Endothelial cell of umbilical vein (primary cell): Measurements from ENCODE around the gene GJB2. TPM values are rescaled to one million over a fixed set of nuclear protein-coding genes. Genes with fewer than 3 reads are reported as not detected.

Experiments used
- BruUV-seq: library from RNA; stranded (reverse); fragments of 400-500 nt; replicated peaks from 2 replicates; lab custom pipeline; 2021; lab: Mats Ljungman, UMichigan
- CTCF ChIA-PET: fragments of 300-600, 350-600 bp; sonication (Branson Sonifier 250); formaldehyde crosslinking; loops from one replicate; lab custom pipeline; 2021; ENCODE audit warnings: antibody characterized with exemption, inconsistent platforms; lab: Charles Lee
- POLR2A ChIA-PET: fragments of 300-600, 350-600 bp; sonication (Branson Sonifier 250); formaldehyde crosslinking; loops from one replicate; lab custom pipeline; 2021; ENCODE audit warnings: antibody characterized with exemption, inconsistent platforms; lab: Charles Lee
- DNase-seq: peaks from one replicate; pipeline ENCODE4 v3.0.0-alpha.2; 2011; ENCODE audit warnings: low read depth, low spot score
- FAIRE-seq: peaks from 2 replicates; lab custom pipeline; 2011; peaks lifted over from hg19 to GRCh38; lab: Jason Lieb, UNC
- H2AFZ ChIP-seq: 2 replicates; pipeline ENCODE4 v1.6.0; 2012; ENCODE audit warnings: low read depth, low read length, control low read depth, inconsistent platforms
- H3K27ac ChIP-seq: 2 replicates; pipeline ENCODE4 v1.5.1; 2011; ENCODE audit warnings: low read depth, mild to moderate bottlenecking, control low read depth, low read length, moderate library complexity; ENCODE audit not compliant: insufficient read depth
- H3K27me3 ChIP-seq, 2 experiments: 2 replicates each; pipeline versions ENCODE4 v1.6.0 to v1.6.1; 2011; ENCODE audit warnings: low read length in 2 of 2, mixed read lengths in 1 of 2; ENCODE audit not compliant: control insufficient read depth in 2 of 2, insufficient read depth in 2 of 2
- H3K36me3 ChIP-seq, 2 experiments: 2 replicates in 1 of 2; 3 replicates in 1 of 2; pipeline ENCODE4 v1.5.1; 2011; ENCODE audit warnings: low read length in 2 of 2, mild to moderate bottlenecking in 1 of 2, moderate library complexity in 1 of 2; ENCODE audit not compliant: control insufficient read depth in 2 of 2, insufficient read depth in 2 of 2; ENCODE audit errors: extremely low read depth in 1 of 2
- H3K4me1 ChIP-seq: 3 replicates; pipeline ENCODE4 v1.5.1; 2011; ENCODE audit warnings: mild to moderate bottlenecking, low read length; ENCODE audit not compliant: control insufficient read depth, insufficient read depth; ENCODE audit errors: extremely low read depth
- H3K4me2 ChIP-seq: 2 replicates; pipeline ENCODE4 v1.6.1; 2011; ENCODE audit warnings: low read length, control low read depth, mixed read lengths; ENCODE audit not compliant: insufficient read depth
- H3K4me3 ChIP-seq, 3 experiments: fragments of 200-600 bp in 1 of 3; sonication (generic), shearing (Covaris generic) in 1 of 3; replicated peaks in 1 of 3; 2 replicates each; pipeline ENCODE4 v1.5.1; 2011 to 2016; ENCODE audit warnings: control low read depth in 3 of 3, low read length in 3 of 3, mild to moderate bottlenecking in 2 of 3, inconsistent platforms in 1 of 3, low read depth in 1 of 3, moderate library complexity in 1 of 3; ENCODE audit not compliant: insufficient read depth in 1 of 3
- H3K79me2 ChIP-seq: 2 replicates; pipeline ENCODE4 v1.6.0; 2012; ENCODE audit warnings: low read length, inconsistent platforms; ENCODE audit not compliant: control insufficient read depth, insufficient read depth
- H3K9ac ChIP-seq: replicated peaks from 2 replicates; pipeline ENCODE3; 2011; ENCODE audit warnings: low read length, control low read depth; ENCODE audit not compliant: insufficient read depth; ENCODE audit errors: extremely low read depth
- H3K9me1 ChIP-seq: replicated peaks from 3 replicates; pipeline ENCODE4 v1.6.0; 2011; ENCODE audit warnings: mild to moderate bottlenecking, low read length; ENCODE audit not compliant: control insufficient read depth, insufficient read depth; ENCODE audit errors: extremely low read depth
- H3K9me3 ChIP-seq: replicated peaks from 2 replicates; pipeline ENCODE4 v1.5.1; 2012; ENCODE audit warnings: low read length, inconsistent platforms; ENCODE audit not compliant: control insufficient read depth, insufficient read depth
- H4K20me1 ChIP-seq: replicated peaks from 2 replicates; pipeline ENCODE3; 2011; ENCODE audit warnings: mild to moderate bottlenecking, low read length; ENCODE audit not compliant: control insufficient read depth, insufficient read depth; ENCODE audit errors: extremely low read depth
- CTCF ChIP-seq, 2 donors: IDR thresholded peaks; 1 replicate in 1 of 2; 2 replicates in 1 of 2; pipeline ENCODE4 v1.5.1; 2011; ENCODE audit warnings: low read length in 2 of 2, mild to moderate bottlenecking in 2 of 2, moderate library complexity in 2 of 2, control low read depth in 1 of 2, inconsistent platforms in 1 of 2, low read depth in 1 of 2; ENCODE audit not compliant: insufficient read depth in 1 of 2; ENCODE audit errors: extremely low read depth in 1 of 2
- EZH2 ChIP-seq: IDR thresholded peaks from 2 replicates; pipeline ENCODE4 v1.6.1; 2012; ENCODE audit warnings: borderline replicate concordance, low read depth, mild to moderate bottlenecking, moderate library complexity, low read length, inconsistent platforms; ENCODE audit not compliant: severe bottlenecking
- FOS ChIP-seq: IDR thresholded peaks from 2 replicates; pipeline ENCODE4 v1.6.1; 2011; ENCODE audit warnings: mild to moderate bottlenecking, low read length, moderate library complexity, borderline replicate concordance; ENCODE audit not compliant: insufficient read depth
- GATA2 ChIP-seq: IDR thresholded peaks from 2 replicates; pipeline ENCODE4 v1.7.0; 2011; ENCODE audit warnings: low read depth, mild to moderate bottlenecking, moderate library complexity, mixed read lengths, low read length; ENCODE audit not compliant: insufficient read length, insufficient read depth
- JUN ChIP-seq: IDR thresholded peaks from 2 replicates; pipeline ENCODE4 v1.6.1; 2011; ENCODE audit warnings: borderline replicate concordance, low read depth; ENCODE audit not compliant: insufficient read length, insufficient read depth
- MAX ChIP-seq: IDR thresholded peaks from 2 replicates; pipeline ENCODE4 v1.6.1; 2011; ENCODE audit not compliant: insufficient read depth, insufficient read length
- MYC ChIP-seq: IDR thresholded peaks from one replicate; pipeline ENCODE4 v1.6.1; 2011; ENCODE audit warnings: mild to moderate bottlenecking, low read depth, low read length
- POLR2A ChIP-seq: IDR thresholded peaks from 2 replicates; pipeline ENCODE4 v1.6.1; 2012; ENCODE audit warnings: low read depth, mild to moderate bottlenecking, control low read depth, low read length
- POLR2AphosphoS5 ChIP-seq: IDR thresholded peaks from 2 replicates; pipeline ENCODE4 v1.6.1; 2012; ENCODE audit warnings: low read depth, mild to moderate bottlenecking, control low read depth, low read length, moderate library complexity; ENCODE audit not compliant: insufficient read depth
- dilution Hi-C: fragments of 300-500 bp; cut with MboI; formaldehyde crosslinking; loops from one replicate; pipeline ENCODE4 v1.15.0; 2019; ENCODE audit warnings: low sequenced_read_pairs; ENCODE audit not compliant: extremely low pct_ligation_motif_present
- intact Hi-C: fragments of 100-400 bp; cut with micrococcal nuclease; formaldehyde crosslinking; loops from one replicate; pipeline ENCODE4 v1.10.0; 2022
- polyA plus RNA-seq, 4 experiments: library from polyadenylated mRNA; depleted of rRNA in 3 of 4; stranded (reverse) in 3 of 4; unstranded in 1 of 4; fragments of >200 nt; gene quantifications; 2 replicates each; pipeline versions ENCODE4 v1.2.1 to v1.2.3, GENCODE V29; 2011 to 2012; ENCODE audit warnings: missing spikeins in 1 of 4
- total RNA-seq: library from RNA; stranded (reverse); gene quantifications from 2 replicates; pipeline ENCODE4 v1.2.3, GENCODE V29; 2021

The GJB2 gene
- total and polyA plus RNA-seq, 2 donors (not counting 3 experiments of a cell fraction or from before 2014, with no cell fraction given), result not detected

GRCh38 chr13:20209948-20210347 is 17.2 kb upstream of the GJB2 start:
- Histone ChIP-seq H3K9me1 (no peaks in the 10 kb centered on the region), H3K79me2 (no peaks in the 10 kb centered on the region), H3K27me3 (peaks cover 0 to 8% of the 10 kb centered on the region in 2 experiments), H2AFZ (no peak overlapping the region), H3K4me3 (no peak overlapping the region), H3K27ac (no peak overlapping the region), H3K9ac (no peak overlapping the region), H3K4me2 (no peak overlapping the region), H3K4me1 (no peaks in the 10 kb centered on the region), H3K36me3 (no peaks in the 10 kb centered on the region), H3K9me3 (no peaks in the 10 kb centered on the region), H4K20me1 (no peaks in the 10 kb centered on the region)
- TF ChIP-seq MAX (no peak), POLR2AphosphoS5 (no peak), EZH2 (no peak), GATA2 (no peak), CTCF (IDR thresholded peaks at IDR 0.05; ENCODE audit: extremely low read depth in 1 of 2, insufficient read depth in 1 of 2, low read depth in 1 of 2, low read length in 2 of 2) (no peak), MYC (no peak), POLR2A (no peak), JUN (no peak), FOS (no peak)
- DNase-seq (no peak), FAIRE-seq (no peak)
- dilution Hi-C loops (no loop called here), intact Hi-C loops (no loop called here)
- ChIA-PET CTCF (interaction anchor here (1.5 kb wide), 1 partner anchor 13 kb away, joined by 10 read pairs; no protein-coding TSS in a partner anchor), POLR2A (no interaction called here)
- no TSS peak for BruUV-seq
